Trophoblast cell (in vitro differentiated cells and primary cell): ENCODE data around the gene CFAP100.

Source experiments
- DNase-seq, 2 donors: peaks; one replicate each; pipeline ENCODE4 v3.0.0-alpha.2; 2016
- H2AFZ ChIP-seq: 2 replicates; pipeline ENCODE4 v1.6.1; 2013; ENCODE audit warnings: low read length, moderate library complexity, mild to moderate bottlenecking; ENCODE audit not compliant: insufficient read depth, poor library complexity
- H2AK5ac ChIP-seq: 2 replicates; pipeline ENCODE4 v1.6.1; 2013; ENCODE audit warnings: mild to moderate bottlenecking, low read length
- H2BK120ac ChIP-seq: 2 replicates; pipeline ENCODE4 v1.6.1; 2013; ENCODE audit warnings: low read length, mild to moderate bottlenecking, moderate library complexity; ENCODE audit not compliant: insufficient read depth, poor library complexity
- H2BK12ac ChIP-seq: 2 replicates; pipeline ENCODE4 v1.6.1; 2013; ENCODE audit warnings: mild to moderate bottlenecking, low read length, moderate library complexity
- H2BK5ac ChIP-seq: 2 replicates; pipeline ENCODE4 v1.6.1; 2013; ENCODE audit warnings: low read length, low read depth, moderate library complexity, mild to moderate bottlenecking; ENCODE audit not compliant: poor library complexity
- H3K14ac ChIP-seq: 2 replicates; pipeline ENCODE4 v1.6.1; 2013; ENCODE audit warnings: mild to moderate bottlenecking, low read length
- H3K18ac ChIP-seq: 2 replicates; pipeline ENCODE4 v1.6.1; 2013; ENCODE audit warnings: mild to moderate bottlenecking, low read length
- H3K23ac ChIP-seq: 2 replicates; pipeline ENCODE4 v1.6.1; 2013; ENCODE audit warnings: low read length
- H3K27ac ChIP-seq: 2 replicates; pipeline ENCODE4 v1.5.1; 2013; ENCODE audit warnings: low read depth, mild to moderate bottlenecking, inconsistent platforms, low read length, moderate library complexity
- H3K27me3 ChIP-seq: 2 replicates; pipeline ENCODE4 v1.6.1; 2013; ENCODE audit warnings: inconsistent platforms, mild to moderate bottlenecking, low read length, moderate library complexity; ENCODE audit not compliant: insufficient read depth
- H3K36me3 ChIP-seq, 2 experiments: 1 replicate in 1 of 2; 2 replicates in 1 of 2; pipeline ENCODE4 v1.6.1; 2013; ENCODE audit warnings: low read length in 2 of 2, mild to moderate bottlenecking in 2 of 2, moderate library complexity in 1 of 2; ENCODE audit not compliant: insufficient read depth in 2 of 2, control insufficient read depth in 1 of 2
- H3K4ac ChIP-seq: 2 replicates; pipeline ENCODE4 v1.6.1; 2013; ENCODE audit warnings: low read depth, mild to moderate bottlenecking, low read length, moderate library complexity
- H3K4me1 ChIP-seq, 2 experiments: 1 replicate in 1 of 2; 2 replicates in 1 of 2; pipeline ENCODE4 v1.6.1; 2013; ENCODE audit warnings: low read length in 2 of 2, mild to moderate bottlenecking in 2 of 2, moderate library complexity in 1 of 2; ENCODE audit not compliant: insufficient read depth in 2 of 2, control insufficient read depth in 1 of 2
- H3K4me2 ChIP-seq: 2 replicates; pipeline ENCODE4 v1.6.1; 2013; ENCODE audit warnings: inconsistent platforms, mild to moderate bottlenecking, low read length, moderate library complexity
- H3K4me3 ChIP-seq: 2 replicates; pipeline ENCODE4 v1.5.1; 2013; ENCODE audit warnings: mild to moderate bottlenecking, low read depth, low read length, inconsistent platforms
- H3K79me1 ChIP-seq: one replicate; pipeline ENCODE4 v1.6.1; 2013; ENCODE audit warnings: low read length
- H3K79me2 ChIP-seq: 2 replicates; pipeline ENCODE4 v1.6.1; 2013; ENCODE audit warnings: low read length, mild to moderate bottlenecking; ENCODE audit not compliant: control insufficient read depth, insufficient read depth, poor library complexity
- H3K9ac ChIP-seq: 2 replicates; pipeline ENCODE4 v1.6.1; 2013; ENCODE audit warnings: mild to moderate bottlenecking, low read length
- H3K9me3 ChIP-seq: 2 replicates; pipeline ENCODE4 v1.6.1; 2013; ENCODE audit warnings: low read depth, mild to moderate bottlenecking, control low read depth, inconsistent platforms, low read length; ENCODE audit not compliant: insufficient read depth
- H4K12ac ChIP-seq: 2 replicates; pipeline ENCODE4 v1.6.1; 2013; ENCODE audit warnings: low read depth, mild to moderate bottlenecking, low read length, moderate library complexity
- H4K8ac ChIP-seq: 2 replicates; pipeline ENCODE4 v1.6.1; 2013; ENCODE audit warnings: low read depth, mild to moderate bottlenecking, low read length, moderate library complexity
- H4K91ac ChIP-seq: one replicate; pipeline ENCODE4 v1.6.1; 2013; ENCODE audit warnings: low read depth, mild to moderate bottlenecking, low read length, moderate library complexity
- WGBS: extraction: QIAGEN DNeasy Blood & Tissue Kit; methylation state at CpG from one replicate; pipeline ENCODE4 v1.1.7; 2013; ENCODE audit warnings: missing lambda C conversion rate; ENCODE audit not compliant: insufficient read length, insufficient coverage; ENCODE audit errors: extremely low coverage; 5-methylcytosine and 5-hydroxymethylcytosine counted together

CFAP100 gene

GRCh38 chr3:126399351-126399735 lies 4.6 kb downstream of the CFAP100 start:
- Histone ChIP-seq H3K18ac (no peak overlapping the region), H3K9me3 (peaks cover 1% of the 10 kb centered on the region), H3K36me3 (no peaks in the 10 kb centered on the region), H2BK5ac (no peak overlapping the region), H3K27me3 (peaks cover 12% of the 10 kb centered on the region), H3K4me3 (no peak overlapping the region), H3K4me1 (peaks cover 0 to 7% of the 10 kb centered on the region in 2 experiments), H2BK12ac (no peak overlapping the region), H3K27ac (no peak overlapping the region), H3K23ac (no peak overlapping the region), H2AK5ac (no peak overlapping the region), H4K12ac (no peak overlapping the region), H4K8ac (no peak overlapping the region), H3K4ac (no peak overlapping the region), H2AFZ (no peak overlapping the region), H4K91ac (no peak overlapping the region), H3K79me1 (no peaks in the 10 kb centered on the region), H3K79me2 (no peaks in the 10 kb centered on the region), H3K4me2 (no peak overlapping the region), H3K9ac (no peak overlapping the region), H3K14ac (no peak overlapping the region), H2BK120ac (no peak overlapping the region)
- no CpG with 5 or more reads among the region's 1 CpG for WGBS
- DNase-seq: peak in 1 of 2 donors; percentile 18

- Histone ChIP-seq H2BK12ac (no peak overlapping the region), H3K4me1 (peaks cover 0 to 4% of the 10 kb centered on the region in 2 experiments), H3K4ac (no peak overlapping the region), H3K79me1 (no peaks in the 10 kb centered on the region), H2BK120ac (no peak overlapping the region), H3K14ac (no peak overlapping the region), H2AK5ac (no peak overlapping the region), H3K27ac (no peak overlapping the region), H3K4me2 (no peak overlapping the region), H3K79me2 (no peaks in the 10 kb centered on the region), H3K4me3 (no peak overlapping the region), H4K12ac (no peak overlapping the region), H3K27me3 (peaks cover 9% of the 10 kb centered on the region), H3K36me3 (no peaks in the 10 kb centered on the region), H3K18ac (no peak overlapping the region), H3K23ac (no peak overlapping the region), H2AFZ (no peak overlapping the region), H4K91ac (no peak overlapping the region), H3K9ac (no peak overlapping the region), H3K9me3 (peaks cover 1% of the 10 kb centered on the region), H2BK5ac (no peak overlapping the region), H4K8ac (no peak overlapping the region)
- no CpG with 5 or more reads among the region's 4 CpGs for WGBS
- DNase-seq: no peak
Measured at GRCh38 chr3:126399756-126400155, 5.0 kb downstream of the CFAP100 start.

- no peak overlapping the region for H2AK5ac ChIP-seq
- no peak overlapping the region for H2BK120ac ChIP-seq
- H2AFZ ChIP-seq: no peak overlapping the region
- H3K4me1 ChIP-seq: no peaks in the 10 kb centered on the region
- H3K18ac ChIP-seq: no peak overlapping the region
- H3K79me2 ChIP-seq: no peaks in the 10 kb centered on the region
- DNase-seq: no peak
- H4K8ac ChIP-seq: no peak overlapping the region
- no peak overlapping the region for H3K4me3 ChIP-seq
- no peak overlapping the region for H3K27ac ChIP-seq
- no peak overlapping the region for H2BK5ac ChIP-seq
- H3K9me3 ChIP-seq: no peaks in the 10 kb centered on the region
- H2BK12ac ChIP-seq: no peak overlapping the region
- H3K79me1 ChIP-seq: no peaks in the 10 kb centered on the region
- H3K9ac ChIP-seq: no peak overlapping the region
- no peak overlapping the region for H4K91ac ChIP-seq
- H4K12ac ChIP-seq: no peak overlapping the region
- no peaks in the 10 kb centered on the region for H3K36me3 ChIP-seq
- no peak overlapping the region for H3K23ac ChIP-seq
- no peak overlapping the region for H3K4ac ChIP-seq
- no peak overlapping the region for H3K4me2 ChIP-seq
- no peak overlapping the region for H3K14ac ChIP-seq
- WGBS: no CpG with 5 or more reads among the region's 8 CpGs
- H3K27me3 ChIP-seq: no peaks in the 10 kb centered on the region
Measured at GRCh38 chr3:126401611-126402160, 7.0 kb downstream of the CFAP100 start.

GRCh38 chr3:126402178-126402577 lies 7.5 kb downstream of the CFAP100 start:
- Histone ChIP-seq H3K23ac (no peak overlapping the region), H2AK5ac (no peak overlapping the region), H4K12ac (no peak overlapping the region), H3K4me1 (no peaks in the 10 kb centered on the region), H3K79me1 (no peaks in the 10 kb centered on the region), H3K27me3 (no peaks in the 10 kb centered on the region), H3K9ac (no peak overlapping the region), H2BK5ac (no peak overlapping the region), H4K8ac (no peak overlapping the region), H3K4ac (no peak overlapping the region), H2AFZ (no peak overlapping the region), H3K79me2 (no peaks in the 10 kb centered on the region), H2BK120ac (no peak overlapping the region), H4K91ac (no peak overlapping the region), H3K4me3 (no peak overlapping the region), H3K36me3 (no peaks in the 10 kb centered on the region), H3K18ac (no peak overlapping the region), H3K9me3 (no peaks in the 10 kb centered on the region), H3K14ac (no peak overlapping the region), H3K4me2 (no peak overlapping the region), H2BK12ac (no peak overlapping the region), H3K27ac (no peak overlapping the region)
- no CpG with 5 or more reads among the region's 6 CpGs for WGBS
- DNase-seq: no peak
